ENCODE results near the gene ARFIP1.
"Not testable (repeated sequence)": the region's sequence is repeated elsewhere in the genome, so short reads cannot be mapped to it uniquely, and the experiment has no call there.

ARFIP1 gene

DNA sequence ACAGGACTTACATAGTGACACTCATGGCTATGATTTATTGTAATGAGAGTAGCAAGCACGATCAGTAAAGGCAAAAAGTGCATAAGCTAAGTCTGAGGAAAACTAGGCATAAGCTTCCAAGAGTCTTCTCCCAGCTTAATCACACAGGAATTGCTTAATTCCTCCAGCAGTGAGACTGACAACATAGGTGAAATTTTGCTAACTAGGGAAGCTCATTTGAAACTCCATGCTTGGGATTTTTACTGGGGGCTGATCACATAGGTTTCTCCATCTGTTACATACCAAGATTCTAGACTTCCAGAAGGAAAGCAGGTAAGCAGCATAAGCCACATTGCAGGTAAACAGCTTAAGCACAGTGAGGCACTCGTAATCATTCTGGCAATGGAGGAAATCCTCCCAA is 84.6 kb downstream of the ARFIP1 start:
- no peak overlapping the region for H3K4me3 ChIP-seq (ENCODE audit: low read depth, low read length)
- no peak for DNase-seq (ENCODE audit: low read depth)
- no peak for TF ChIP-seq CTCF (IDR thresholded peaks at IDR 0.05; ENCODE audit: insufficient read depth, low read depth, low read length, missing control alignments)

- DNase-seq (ENCODE audit: low read depth); H3K4me3 ChIP-seq (ENCODE audit: low read depth, low read length): not testable (repeated sequence)
These were observed 86.8 kb downstream of the ARFIP1 start for GRCh38 chr4:152866432-152866993.

DNA sequence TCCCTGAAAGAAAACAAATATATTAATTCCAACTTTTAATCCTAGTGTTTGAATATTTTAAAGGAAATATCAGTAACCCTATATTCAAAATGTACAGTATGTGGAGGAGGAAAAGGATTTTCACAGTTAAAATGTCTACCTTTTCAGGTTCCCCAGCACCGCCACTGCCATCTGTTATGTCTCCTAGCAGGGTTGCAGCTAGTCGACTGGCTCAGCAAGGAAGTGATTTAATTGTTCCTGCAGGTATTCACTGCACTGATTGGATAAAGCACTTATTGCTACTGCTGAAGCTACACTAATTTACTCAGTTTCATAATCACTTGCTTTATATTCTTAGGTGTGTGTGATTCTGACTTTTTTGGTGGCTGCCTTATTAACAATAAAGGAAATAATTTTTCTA is 90.9 kb downstream of the ARFIP1 start:
- DNase-seq (ENCODE audit: low read depth): no peak
- no peak for TF ChIP-seq CTCF (IDR thresholded peaks at IDR 0.05; ENCODE audit: insufficient read depth, low read depth, low read length, missing control alignments)
- no peak overlapping the region for H3K4me3 ChIP-seq (ENCODE audit: low read depth, low read length)

DNA sequence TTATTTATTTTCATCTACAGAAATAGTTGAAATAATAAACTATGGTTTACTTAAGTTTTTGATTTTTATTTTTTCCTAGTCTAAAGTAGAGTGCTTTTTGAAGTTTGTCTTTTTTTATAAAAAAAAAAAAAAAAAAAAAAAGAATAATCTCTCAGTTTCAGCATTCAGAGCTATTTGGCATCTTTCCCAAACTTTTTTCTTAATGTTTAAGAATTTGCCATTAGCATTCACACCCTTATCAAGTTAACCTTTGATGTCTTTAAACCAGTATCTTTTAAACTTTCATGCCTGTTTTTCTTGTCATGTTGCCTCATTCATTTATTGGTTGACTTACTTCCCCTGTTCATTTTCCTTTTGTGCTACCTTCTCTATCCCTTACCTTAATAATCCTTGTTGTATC is 95.5 kb downstream of the ARFIP1 start:
- no peak overlapping the region for H3K4me3 ChIP-seq (ENCODE audit: low read depth, low read length)
- no peak for DNase-seq (ENCODE audit: low read depth)
- no peak for TF ChIP-seq CTCF (IDR thresholded peaks at IDR 0.05; ENCODE audit: insufficient read depth, low read depth, low read length, missing control alignments)

GRCh38 chr4:152877868-152878267 is 98.1 kb downstream of the ARFIP1 start:
- no peak for TF ChIP-seq CTCF (IDR thresholded peaks at IDR 0.05; ENCODE audit: insufficient read depth, low read depth, low read length, missing control alignments)
- DNase-seq (ENCODE audit: low read depth): no peak
- H3K4me3 ChIP-seq (ENCODE audit: low read depth, low read length): no peak overlapping the region

DNA sequence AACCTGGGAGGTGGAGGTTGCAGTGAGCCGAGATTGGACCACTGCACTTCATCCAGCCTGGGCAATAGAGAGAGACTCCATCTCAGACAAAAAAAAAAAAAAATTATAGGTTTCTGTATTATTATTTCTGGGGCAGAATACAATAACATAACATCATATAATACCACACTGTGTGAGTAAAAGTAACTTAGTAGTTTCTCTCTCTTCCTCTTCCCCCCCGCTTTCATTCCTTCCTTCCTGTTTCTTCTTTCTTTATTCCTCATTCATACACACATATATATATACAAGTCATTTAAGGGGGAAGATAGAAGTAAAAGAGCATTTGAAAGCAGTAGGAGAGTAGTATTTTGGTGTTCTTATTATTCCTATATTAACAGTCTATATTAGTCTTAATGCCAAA is 100.5 kb downstream of the ARFIP1 start:
- no peak overlapping the region for H3K4me3 ChIP-seq (ENCODE audit: low read depth, low read length)
- no peak for TF ChIP-seq CTCF (IDR thresholded peaks at IDR 0.05; ENCODE audit: insufficient read depth, low read depth, low read length, missing control alignments)
- DNase-seq (ENCODE audit: low read depth): no peak

DNA sequence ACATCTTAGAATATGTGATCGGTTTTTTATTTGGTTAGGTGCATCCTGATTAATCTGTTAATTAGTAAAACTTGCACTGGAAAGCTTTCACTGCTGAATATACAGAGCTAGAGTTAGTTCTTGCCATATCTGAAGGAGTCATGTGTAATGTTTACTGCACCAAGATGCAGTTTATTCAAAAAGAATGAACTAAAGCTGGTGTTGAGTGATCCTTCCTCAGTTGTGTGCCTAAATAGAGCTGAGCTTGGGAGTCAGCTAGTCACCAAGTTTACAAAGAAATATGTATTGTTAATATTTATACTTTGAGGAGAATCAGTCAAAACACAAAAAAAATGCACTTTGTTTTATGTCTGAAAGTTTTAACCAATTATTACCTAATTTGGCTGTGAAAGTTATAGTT is 102.2 kb downstream of the ARFIP1 start:
- TF ChIP-seq CTCF (IDR thresholded peaks at IDR 0.05; ENCODE audit: insufficient read depth, low read depth, low read length, missing control alignments): no peak
- no peak overlapping the region for H3K4me3 ChIP-seq (ENCODE audit: low read depth, low read length)
- DNase-seq (ENCODE audit: low read depth): no peak

Measured in GM12865 (cell line).